ENCODE results near the gene DNAJC13.
"Not testable (repeated sequence)": the region's sequence is repeated elsewhere in the genome, so short reads cannot be mapped to it uniquely, and the experiment has no call there.

Gene DNAJC13, protein sequence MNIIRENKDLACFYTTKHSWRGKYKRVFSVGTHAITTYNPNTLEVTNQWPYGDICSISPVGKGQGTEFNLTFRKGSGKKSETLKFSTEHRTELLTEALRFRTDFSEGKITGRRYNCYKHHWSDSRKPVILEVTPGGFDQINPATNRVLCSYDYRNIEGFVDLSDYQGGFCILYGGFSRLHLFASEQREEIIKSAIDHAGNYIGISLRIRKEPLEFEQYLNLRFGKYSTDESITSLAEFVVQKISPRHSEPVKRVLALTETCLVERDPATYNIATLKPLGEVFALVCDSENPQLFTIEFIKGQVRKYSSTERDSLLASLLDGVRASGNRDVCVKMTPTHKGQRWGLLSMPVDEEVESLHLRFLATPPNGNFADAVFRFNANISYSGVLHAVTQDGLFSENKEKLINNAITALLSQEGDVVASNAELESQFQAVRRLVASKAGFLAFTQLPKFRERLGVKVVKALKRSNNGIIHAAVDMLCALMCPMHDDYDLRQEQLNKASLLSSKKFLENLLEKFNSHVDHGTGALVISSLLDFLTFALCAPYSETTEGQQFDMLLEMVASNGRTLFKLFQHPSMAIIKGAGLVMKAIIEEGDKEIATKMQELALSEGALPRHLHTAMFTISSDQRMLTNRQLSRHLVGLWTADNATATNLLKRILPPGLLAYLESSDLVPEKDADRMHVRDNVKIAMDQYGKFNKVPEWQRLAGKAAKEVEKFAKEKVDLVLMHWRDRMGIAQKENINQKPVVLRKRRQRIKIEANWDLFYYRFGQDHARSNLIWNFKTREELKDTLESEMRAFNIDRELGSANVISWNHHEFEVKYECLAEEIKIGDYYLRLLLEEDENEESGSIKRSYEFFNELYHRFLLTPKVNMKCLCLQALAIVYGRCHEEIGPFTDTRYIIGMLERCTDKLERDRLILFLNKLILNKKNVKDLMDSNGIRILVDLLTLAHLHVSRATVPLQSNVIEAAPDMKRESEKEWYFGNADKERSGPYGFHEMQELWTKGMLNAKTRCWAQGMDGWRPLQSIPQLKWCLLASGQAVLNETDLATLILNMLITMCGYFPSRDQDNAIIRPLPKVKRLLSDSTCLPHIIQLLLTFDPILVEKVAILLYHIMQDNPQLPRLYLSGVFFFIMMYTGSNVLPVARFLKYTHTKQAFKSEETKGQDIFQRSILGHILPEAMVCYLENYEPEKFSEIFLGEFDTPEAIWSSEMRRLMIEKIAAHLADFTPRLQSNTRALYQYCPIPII (N-terminal part only)

DNA sequence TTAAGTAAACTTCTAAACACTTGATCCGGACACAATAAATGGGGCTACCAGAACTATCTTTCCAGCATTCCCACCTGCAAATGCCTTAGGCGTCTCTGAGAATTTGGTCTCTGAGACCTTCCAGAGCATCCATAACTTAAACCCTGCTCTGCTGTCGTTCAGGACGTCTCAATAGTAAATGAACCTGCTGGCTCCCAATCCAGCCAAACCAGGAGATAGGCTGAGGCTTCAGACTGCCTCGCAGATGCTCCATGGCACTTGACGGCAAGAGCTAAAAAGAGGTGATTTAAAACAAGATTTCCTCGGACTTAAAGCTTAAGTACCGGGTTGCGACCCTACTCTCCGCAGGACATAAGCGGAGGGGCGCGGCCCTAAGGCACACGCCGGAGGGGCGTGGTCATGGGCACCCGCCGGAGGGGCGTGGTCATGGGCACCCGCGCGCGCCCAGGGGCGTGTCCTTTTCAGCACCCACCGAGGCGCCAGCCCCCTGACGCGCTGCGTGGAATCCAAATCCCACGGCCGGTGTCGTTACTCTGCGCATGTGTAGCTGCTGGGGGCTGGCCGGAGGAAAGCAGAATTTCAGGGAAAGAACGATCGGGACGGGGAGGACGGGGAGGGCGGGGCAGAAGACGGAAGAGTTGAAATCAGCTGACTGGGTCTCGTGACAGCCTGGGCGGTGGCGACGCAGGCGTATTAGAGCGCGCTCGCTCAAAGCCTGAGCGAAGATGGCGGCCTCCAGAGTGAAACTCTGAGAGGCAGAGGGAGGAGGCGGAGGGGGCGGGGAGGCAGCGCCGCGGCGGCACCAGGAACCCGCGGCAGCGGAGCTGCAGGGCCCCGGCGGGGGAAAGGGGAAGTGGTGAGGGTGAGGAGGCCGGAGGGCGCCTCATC, at the start of gene DNAJC13:
Gene DNAJC13, plus strand, starts transcription at position 696 of the 888 bp plus-strand sequence. CDS start 17,049 bp downstream, outside the sequence.
- DNase-seq (ENCODE audit: low read depth in 2 of 2) = peak; percentile 87 to 90

- DNase-seq (ENCODE audit: low read depth in 2 of 2) = no peak
Observed at GRCh38 chr3:132368515-132368914, 48.8 kb upstream of the DNAJC13 start.

- DNase-seq (ENCODE audit: low read depth in 2 of 2) = no peak
Observed at GRCh38 chr3:132368962-132369361, 48.3 kb upstream of the DNAJC13 start.

DNA sequence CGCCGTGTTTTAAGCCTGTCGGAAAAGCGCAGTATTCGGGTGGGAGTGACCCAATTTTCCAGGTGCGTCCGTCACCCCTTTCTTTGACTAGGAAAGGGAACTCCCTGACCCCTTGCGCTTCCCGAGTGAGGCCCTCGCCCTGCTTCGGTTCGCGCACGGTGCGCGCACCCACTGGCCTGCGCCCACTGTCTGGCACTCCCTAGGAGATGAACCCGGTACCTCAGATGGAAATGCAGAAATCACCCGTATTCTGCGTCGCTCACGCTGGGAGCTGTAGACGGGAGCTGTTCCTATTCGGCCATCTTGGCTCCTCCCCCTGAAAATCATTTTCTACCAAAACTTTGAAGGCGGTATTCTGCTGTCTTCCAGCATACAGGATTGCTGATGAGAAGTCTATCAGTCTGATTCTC, 40.4 kb upstream of the DNAJC13 start:
- not testable (repeated sequence) for DNase-seq (ENCODE audit: low read depth in 2 of 2)

GRCh38 chr3:132378048-132378762, 39.1 kb upstream of the DNAJC13 start:
- DNase-seq (ENCODE audit: low read depth in 2 of 2) = no peak

DNA sequence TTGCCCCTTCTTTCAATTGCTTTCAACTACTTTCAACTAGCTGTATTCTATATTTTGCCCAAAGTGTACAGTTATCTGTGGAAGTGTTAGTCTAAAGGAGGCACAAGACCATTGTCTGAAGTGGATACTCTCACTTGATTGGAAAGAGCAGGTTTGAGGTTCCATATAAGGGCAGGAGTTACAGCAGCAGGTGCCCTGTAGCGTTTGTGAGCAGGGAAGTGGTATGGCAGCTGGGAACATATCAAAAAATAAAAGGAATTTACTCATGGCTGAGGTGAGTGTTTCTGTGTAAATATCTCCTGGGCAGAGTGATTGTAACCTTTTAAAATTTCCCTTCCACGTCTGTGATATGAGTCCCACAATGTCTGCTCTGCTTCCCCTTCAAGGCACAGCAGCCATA, 38.5 kb upstream of the DNAJC13 start:
- DNase-seq (ENCODE audit: low read depth in 2 of 2) = no peak

GRCh38 chr3:132380920-132381319, 36.4 kb upstream of the DNAJC13 start:
- no peak for DNase-seq (ENCODE audit: low read depth in 2 of 2)

- DNase-seq (ENCODE audit: low read depth in 2 of 2) = no peak
Observed at GRCh38 chr3:132381348-132381944, 35.9 kb upstream of the DNAJC13 start.

DNA sequence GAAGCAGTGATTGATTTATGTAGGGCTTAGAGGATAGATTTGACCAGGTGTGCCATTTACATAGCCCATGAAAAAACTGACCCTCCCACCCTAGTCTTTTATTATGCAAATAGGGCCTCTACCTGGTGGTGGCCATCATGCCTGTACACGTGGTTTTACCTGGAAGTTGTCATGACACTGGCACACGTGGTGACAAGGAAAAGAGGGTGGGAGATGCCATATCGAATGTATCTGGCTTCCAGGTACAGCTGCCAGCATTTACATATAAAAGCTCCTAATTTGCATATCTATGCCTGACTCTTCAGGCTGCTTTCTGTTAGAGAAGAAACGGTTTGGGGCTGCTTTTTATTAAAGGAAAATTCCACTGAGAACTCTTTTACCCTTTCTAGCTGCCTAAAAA, 35.0 kb upstream of the DNAJC13 start:
- DNase-seq (ENCODE audit: low read depth in 2 of 2) = no peak

DNA sequence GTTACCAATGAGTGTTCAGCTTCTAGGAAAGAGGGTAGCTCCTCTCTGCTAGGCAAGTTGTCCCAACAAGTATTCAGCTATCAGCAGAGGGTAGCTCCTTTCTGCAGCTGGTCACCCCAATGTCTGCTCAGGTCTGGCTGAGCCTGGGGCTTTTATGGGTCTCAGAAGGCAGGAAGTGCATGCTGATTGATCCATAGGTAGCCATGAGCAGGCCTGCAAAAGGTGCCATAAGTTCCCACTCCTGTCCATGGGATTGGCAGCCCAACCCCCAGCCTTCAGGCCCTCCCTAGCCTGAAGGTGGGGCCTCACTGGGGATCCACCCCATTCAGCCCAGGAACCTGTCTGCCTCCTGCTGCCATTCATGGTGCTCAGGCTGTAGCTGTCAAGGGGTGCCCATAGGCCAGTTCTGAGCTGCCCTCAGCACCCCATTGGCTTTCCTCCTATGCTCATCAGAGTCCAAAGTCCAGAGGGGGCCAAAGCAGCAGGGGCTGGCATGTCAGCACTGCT, 34.6 kb upstream of the DNAJC13 start:
- no peak for DNase-seq (ENCODE audit: low read depth in 2 of 2)

- DNase-seq (ENCODE audit: low read depth in 2 of 2) = no peak
Observed at GRCh38 chr3:132386259-132386658, 31.0 kb upstream of the DNAJC13 start.

DNA sequence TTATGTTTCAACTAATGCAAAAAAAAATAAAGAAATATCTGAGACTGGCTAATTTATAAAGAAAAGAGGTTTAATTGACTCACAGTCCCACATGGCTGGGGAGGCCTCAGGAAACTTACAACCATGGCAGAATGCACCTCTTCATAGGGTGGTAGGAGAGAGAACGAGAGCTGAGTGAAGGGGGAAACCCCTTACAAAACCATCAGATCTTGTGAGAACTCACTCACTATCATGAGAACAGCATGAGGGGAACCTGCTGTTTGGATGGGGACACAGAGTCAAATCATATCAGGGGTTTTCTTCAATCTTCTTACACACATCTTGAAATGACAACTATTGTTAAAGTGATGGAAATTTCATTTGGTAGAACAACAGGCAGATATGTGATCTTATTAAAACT, 24.6 kb upstream of the DNAJC13 start:
- DNase-seq (ENCODE audit: low read depth in 2 of 2) = not testable (repeated sequence)

DNA sequence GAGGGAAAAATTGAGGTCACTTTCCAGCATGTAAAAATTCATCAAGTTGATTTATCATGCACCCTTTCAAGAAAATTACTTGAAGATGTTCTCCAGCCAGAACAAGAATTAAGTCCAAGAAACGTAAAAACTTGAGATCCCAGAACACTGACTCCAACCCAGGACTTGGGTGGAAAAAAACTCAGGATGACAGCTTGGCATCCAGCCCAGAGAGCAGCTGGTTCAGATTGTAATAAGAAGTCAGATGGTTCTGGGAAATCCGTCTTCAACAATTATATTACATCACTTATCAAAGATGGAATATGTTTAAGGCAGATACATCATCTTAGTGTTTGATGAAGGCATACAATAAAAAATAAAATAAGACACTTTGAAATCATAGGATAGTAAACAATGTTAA, 23.0 kb upstream of the DNAJC13 start:
- DNase-seq (ENCODE audit: low read depth in 2 of 2) = no peak

- DNase-seq (ENCODE audit: low read depth in 2 of 2) = no peak
Observed at GRCh38 chr3:132395126-132395525, 22.2 kb upstream of the DNAJC13 start.

DNA sequence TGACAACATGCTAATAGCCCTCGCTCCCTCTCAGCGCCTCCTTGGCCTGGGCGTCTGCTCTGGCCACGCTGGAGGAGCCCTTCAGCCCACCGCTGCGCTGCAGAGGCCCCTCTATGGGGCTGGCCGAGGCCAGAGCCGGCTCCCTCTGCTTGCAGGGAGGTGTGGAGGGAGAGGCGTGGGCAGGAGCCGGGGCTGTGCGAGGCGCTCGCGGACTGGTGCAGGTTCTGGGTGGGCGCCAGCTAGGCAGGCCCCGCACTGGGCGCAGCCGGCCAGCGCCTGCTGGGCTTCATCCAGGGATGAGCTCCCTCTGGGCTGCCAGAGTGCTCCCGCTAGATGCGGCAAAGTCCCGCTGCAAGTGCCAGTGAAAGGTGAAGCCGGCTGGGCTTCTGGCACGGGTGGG, 21.0 kb upstream of the DNAJC13 start:
- no peak for DNase-seq (ENCODE audit: low read depth in 2 of 2)

GRCh38 chr3:132396776-132397175, 20.5 kb upstream of the DNAJC13 start:
- DNase-seq (ENCODE audit: low read depth in 2 of 2) = not testable (repeated sequence)

DNA sequence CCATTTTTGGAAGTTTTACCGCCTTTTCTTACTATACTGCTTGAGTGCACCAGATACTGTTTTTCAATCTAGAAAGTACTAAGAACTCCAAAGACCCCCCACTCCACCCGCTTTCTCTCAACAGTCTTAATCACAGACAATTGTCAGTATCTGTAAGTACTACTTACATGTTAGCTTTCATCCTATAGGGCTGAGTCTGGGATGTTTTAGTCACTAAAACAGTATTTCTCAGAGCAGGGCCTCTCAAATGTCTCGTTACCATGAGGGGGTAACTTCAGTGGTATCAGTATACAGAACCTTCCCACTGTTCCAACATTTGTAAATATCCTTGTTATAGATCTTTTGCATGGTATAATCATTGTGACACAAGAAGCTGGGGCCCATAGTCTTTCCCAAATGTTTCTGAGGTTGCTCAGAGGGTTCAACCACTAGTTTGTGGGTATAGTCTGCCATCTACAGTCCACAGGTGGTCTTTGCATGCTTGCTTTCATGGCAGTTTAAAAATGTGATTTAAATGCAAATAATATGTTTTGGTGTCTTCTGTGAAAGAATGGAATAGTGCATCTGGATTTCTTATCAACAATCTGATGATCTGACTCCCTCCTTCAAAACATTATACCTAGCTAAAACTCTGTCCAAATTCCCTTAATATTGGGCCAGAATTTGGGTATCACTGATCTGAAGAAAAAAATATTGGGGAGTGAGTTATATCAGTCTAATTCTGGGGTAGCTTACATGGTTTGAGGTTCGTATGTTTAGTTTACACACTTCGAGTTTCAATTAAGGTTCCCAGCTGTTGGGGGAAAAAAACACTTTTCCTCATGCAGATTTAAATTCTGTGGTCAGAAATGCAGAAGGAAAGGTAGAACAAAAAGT, 18.0 kb upstream of the DNAJC13 start:
- no peak for DNase-seq (ENCODE audit: low read depth in 2 of 2)

DNA sequence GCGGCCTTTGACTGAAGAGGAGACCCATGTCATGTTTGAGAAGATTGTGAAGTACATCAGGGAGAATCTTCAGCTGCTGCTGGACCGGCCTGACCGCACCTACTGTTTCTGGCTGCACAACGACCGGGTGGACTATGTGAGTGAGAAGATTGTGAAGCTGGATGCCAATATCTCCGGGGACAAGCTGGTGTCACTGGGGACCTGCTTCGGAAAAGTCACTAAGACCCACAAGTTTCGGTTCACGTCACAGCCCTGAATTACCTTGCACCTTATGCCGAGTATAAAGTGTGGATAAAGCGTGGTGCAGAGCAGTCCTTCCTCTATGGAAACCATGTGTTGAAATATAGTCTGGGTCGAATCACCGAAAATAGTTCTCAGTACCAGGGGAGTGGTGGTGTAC, 16.0 kb upstream of the DNAJC13 start:
- no peak for DNase-seq (ENCODE audit: low read depth in 2 of 2)

DNA sequence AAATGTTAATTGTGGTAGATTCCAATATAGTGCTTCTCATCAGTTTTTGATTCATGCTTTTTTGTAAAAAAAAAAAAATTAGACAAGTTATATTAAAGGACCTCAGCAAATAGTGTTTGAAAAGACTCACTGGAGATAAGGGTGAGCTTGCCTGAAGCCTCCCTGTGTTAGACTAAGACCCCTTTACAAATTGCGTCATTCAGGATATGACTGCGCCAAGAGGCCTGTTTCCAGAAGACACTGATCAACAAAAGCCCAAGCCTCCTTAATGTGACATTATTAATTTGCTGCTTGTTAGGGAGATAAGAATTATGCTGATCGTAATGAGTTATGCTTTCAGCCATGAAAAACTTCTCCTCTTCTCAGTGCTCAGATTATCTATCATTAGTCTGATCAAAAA, 13.0 kb upstream of the DNAJC13 start:
- no peak for DNase-seq (ENCODE audit: low read depth in 2 of 2)

Measured in stimulated activated CD8-positive, alpha-beta memory T cell treated with anti-CD3 and anti-CD28 coated beads, Interleukin-7, amount 100 ng/mL, for 4 hours (primary cell).